ENCODE results near the gene AMOTL2.

- TF ChIP-seq CTCF (IDR thresholded peaks at IDR 0.05; ENCODE audit: poor library complexity): no peak
- TF ChIP-seq EZH2phosphoT487 (IDR thresholded peaks at IDR 0.05; ENCODE audit: low read depth, severe bottlenecking, unreplicated experiment): no peak
These were observed 52.0 kb downstream of the AMOTL2 start for GRCh38 chr3:134322286-134322685.

Measured in hepatocyte (in vitro differentiated cells).